Umbilical cord (tissue), 2 donors: ENCODE results near the gene ATN1. TPM values are rescaled to one million over a fixed set of nuclear protein-coding genes. Genes with fewer than 3 reads are reported as not detected.

Experiments used
- DNase-seq: peaks from one replicate; pipeline ENCODE4 v3.0.0-alpha.2; 2015; ENCODE audit warnings: low spot score
- total RNA-seq: library from RNA; depleted of rRNA; stranded (reverse); fragments of >200 nt; gene quantifications from one replicate; pipeline ENCODE4 v1.2.3, GENCODE V29; 2014; ENCODE audit warnings: low replicate concordance; ENCODE audit not compliant: insufficient read depth

The ATN1 gene
- total RNA-seq, 1 donor from 2014 or later: 7.9 TPM

DNA sequence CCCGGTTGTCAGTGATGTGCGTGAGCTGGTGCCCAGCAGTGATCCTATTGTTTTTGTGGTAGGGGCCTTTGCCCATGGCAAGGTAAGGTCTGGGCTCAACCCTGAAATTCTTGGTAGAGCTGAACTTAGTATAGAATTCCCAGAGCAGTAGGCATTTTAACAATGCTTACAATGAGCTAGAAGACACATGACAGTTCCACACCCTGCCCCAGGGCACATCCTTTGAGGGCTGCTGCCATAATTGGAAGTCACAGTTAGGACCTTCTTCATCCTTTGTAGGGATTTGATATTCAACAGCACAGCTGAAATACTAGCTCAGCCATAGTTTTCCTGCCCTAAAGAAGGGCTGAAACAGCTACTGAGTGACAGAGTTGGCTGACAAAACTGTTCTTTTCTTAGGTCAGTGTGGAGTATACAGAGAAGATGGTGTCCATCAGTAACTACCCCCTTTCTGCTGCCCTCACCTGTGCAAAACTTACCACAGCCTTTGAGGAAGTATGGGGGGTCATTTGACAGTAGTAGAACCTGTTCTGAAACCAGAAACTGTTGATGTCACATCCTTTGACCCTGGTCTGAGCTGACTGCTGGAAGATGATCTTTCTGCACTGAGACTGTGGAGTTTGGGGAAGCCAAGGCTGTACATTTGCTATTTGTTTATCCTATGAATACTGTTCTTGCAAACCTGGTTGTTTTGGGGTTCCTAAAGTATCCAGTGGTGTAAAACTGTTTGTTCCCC, 47.7 kb downstream of the ATN1 start:
- DNase-seq: no peak

DNA sequence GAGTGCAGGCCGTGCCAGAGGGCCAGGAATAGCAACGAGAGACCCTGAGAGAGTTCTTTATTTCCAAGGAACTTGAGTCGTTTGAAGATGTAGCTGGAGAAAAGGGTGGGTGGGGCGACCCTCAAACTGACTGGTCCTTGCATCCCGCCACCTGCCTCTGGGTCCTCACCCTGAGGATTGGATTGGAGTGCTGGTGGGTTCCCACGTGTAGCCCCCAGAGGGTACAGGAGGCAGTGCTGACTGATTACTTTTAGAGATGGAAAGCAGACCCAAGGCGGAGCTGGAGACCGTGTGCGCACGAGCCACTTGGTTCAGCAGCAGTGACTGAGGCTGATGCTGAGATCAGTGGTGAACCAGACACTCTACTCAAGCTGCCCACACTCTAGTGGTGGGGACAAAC, 49.9 kb downstream of the ATN1 start:
- DNase-seq: no peak

DNA sequence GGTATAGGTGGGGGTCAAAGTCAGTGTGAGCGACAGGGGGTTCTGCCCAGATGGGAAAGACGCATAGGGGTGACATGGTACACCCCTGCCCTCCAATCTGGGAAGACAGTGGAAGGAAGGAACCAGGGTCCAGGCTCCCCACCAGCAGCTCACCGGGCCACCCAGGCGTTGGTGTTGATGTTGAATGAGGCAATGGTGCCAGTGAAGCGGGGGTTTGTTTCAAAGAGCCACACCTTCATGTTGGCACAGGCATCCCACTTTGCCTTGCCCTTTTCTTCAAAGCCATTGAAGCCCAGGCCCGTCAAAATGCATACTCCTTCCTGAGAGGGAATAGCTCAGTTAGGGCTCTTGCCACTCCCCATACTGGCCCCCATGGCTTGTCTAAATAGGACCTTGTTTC, 50.4 kb downstream of the ATN1 start:
- no peak for DNase-seq

DNA sequence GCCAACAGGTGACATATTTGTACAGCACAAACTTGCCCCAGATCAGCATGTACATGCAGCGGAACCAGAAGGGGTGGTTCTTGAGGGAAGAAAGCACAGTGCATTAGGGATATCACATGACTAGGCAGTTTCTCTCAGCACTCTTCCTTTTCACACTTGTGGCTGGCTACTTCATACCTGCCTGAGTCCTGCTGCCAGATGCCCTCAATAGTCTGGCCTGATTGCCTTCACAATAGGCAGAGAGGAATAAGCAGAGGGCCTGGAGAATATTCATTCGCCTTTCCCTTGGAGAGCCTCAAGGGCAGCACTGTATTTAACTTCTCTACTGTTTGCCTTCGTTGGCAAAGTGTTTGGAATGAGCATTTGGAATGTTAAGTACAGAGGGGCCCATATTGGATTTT, 50.9 kb downstream of the ATN1 start:
- DNase-seq: no peak

DNA sequence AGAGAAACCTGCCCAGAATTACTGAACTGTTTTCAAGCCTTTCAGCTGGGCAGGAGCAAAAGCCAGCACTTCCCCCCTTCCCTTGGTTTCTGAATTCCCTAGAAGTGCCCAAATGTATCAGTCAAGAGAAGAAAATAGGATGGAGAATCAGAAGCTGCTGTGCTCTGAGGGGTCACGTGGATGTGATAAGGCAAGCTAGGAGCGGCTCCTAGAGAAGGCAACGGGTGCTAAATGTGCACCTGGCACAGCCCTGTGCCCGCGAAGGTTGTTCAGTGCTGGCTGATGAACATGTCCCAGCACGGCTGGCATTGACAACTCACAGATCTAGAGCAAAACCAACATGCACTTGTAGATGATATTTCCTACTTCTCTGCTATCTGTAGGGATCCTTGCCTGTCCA, 51.3 kb downstream of the ATN1 start:
- no peak for DNase-seq

DNA sequence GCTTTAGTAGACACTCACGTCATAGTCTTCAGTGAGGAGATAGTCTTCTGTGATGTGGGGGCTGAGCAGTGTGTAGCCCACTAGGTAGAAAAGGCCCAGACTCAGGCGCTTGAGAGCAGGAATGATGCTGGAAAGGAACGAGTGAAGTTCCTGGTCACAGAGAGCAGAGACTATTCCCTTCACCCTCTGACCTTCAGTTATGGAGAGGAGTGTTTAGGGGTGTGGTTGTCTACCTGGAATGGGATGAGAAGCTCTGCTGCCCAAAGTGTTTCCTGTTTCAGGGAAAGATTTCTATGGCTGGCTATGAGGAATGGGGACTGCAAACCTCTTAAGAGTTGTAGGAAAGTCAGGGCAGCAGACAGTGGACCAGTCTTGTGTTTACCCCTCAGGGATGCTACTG, 51.7 kb downstream of the ATN1 start:
- no peak for DNase-seq

DNA sequence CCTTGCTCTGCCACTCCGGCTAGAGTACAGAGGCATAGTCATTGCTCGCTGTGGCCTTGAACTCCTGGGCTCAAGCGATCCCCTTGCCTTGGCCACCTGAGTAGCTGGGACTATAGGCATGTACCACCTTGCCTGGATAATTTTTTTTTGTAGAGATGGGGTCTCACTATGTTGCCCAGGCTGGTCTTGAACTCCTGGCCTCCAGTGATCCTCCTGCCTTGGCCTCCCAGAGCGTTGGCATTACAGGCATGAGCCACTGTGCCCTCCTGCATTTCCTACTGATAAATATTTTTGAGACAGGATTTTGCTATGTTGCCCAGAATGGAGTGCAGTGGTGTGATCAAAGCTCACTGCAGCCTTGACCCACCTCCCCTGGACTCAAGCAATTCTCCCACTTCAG, 52.3 kb downstream of the ATN1 start:
- no peak for DNase-seq

DNA sequence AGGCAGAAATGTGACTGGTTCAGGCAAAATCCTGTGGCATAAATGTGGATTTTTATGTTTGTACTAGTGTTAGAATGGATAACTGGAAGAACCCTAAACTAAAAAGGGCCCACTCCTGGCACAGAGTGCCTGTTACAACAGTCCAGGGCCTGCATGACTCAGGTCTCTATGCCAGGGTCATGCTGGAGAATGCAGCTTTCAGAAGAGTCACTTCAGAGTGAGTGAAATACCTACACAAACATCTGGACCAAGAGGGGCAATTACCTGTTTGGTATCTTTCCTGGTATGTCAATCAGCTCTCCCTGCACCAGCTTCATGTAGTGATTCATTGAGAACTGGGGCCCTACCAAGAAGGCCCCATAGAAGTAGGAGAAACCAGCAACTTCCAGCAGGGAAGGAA, 53.0 kb downstream of the ATN1 start:
- no peak for DNase-seq

DNA sequence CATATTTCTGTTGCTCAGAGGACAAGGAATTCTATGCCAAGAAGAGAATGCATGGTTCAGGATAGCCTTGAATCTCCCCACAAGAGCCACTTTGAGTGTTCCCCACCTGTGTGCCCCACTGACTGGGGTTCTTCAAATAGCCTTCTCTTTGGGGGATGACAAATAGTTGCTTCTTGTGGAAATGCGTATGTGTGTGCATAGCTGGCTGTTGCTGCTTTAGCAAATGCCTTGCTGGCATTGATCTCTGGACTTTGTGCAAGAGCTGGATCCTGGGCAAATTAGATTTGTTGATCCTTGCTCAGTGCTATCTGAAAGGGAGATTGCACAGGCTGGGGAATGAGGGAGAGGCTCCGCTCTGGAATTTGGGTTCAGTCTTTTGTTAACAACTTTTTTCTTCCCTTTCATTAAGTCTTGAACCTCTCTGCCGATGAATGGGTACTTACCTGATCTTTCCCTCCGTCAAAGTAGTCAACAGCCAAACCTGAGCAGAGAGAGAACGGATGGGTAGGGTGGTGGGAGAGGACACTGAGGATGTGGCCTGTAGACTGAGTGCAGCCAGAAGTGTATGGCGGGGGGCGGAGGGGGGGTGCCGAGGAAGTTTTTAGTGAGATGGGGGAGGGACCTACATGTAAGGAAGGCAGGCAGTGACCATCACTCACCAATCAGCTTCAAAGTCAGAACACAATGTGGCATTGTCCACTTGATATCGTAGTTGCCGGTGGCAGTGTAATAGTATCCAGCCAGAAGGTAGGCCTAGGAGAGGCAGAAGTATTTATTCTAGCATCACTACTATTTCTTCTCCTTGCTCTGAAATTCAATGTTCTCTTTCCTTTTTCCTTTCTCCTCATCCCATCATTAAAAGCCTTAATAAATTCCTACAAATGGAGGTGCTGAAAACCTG, 53.6 kb downstream of the ATN1 start:
- DNase-seq: no peak

DNA sequence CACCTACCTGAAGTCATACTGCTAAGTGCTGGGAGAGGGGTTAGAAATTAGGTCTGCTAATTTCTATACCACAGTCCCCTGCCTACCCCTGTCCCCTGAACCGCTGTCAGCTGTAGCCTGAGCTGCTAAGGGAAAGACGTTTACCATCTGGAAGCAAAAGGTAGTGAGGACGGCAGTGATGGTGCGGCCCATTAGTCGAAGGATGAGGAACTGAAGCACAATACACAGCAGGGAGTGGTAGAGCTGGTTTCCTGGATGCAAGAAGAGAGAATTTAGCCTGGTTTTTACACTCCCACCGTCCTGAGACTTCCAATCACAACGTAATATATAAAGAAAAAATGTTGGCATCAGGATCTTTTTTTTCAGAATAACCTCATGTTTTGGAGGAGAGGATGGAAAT, 54.8 kb downstream of the ATN1 start:
- DNase-seq: no peak

DNA sequence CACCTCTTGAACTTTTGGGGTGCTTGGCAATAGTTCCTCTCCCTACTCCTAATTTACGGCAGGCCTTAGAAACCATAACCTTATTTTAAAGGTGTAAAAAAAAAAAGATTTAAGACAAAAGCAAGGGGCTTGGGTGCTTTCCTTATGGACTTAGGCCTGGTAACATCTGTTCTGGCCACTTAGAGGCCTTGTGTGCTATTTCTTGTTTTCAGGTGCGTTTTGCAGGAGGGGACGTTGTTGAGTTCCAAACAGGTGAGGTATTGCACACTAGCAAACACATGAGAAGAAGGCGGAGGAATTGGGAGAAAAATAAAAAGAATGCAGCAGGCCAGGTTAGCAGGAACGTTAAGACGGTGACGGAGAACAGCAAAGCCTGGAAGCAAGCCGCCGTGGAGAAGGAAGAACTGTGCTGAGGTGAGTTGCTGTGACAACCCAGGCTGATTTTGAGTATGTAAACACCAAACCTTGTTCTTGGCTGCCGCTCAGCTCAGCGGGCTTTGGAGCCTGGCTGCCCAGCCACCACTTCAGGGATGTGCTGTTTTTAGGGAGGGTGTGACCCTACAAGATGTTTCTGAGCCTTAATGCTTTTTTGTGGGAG, 60.3 kb downstream of the ATN1 start:
- peak; percentile 67 for DNase-seq

Other genes with a start within 250 kb of the ATN1 start
- 16.4 TPM for gene ZNF384, start 238.6 kb upstream of the ATN1 start, total RNA-seq
- not detected for gene PIANP, start 227.1 kb upstream of the ATN1 start, total RNA-seq
- 40.4 TPM for gene COPS7A, start 203.9 kb upstream of the ATN1 start, total RNA-seq
- 36.6 TPM for gene MLF2, start 174.8 kb upstream of the ATN1 start, total RNA-seq
- gene PTMS, start 161.6 kb upstream of the ATN1 start, total RNA-seq: 13.0 TPM
- 1.7 TPM for gene LAG3, start 155.4 kb upstream of the ATN1 start, total RNA-seq
- gene CD4, start 138.4 kb upstream of the ATN1 start, total RNA-seq: 10.4 TPM
- 1.9 TPM for gene GPR162, start 106.1 kb upstream of the ATN1 start, total RNA-seq
- gene P3H3, start 99.6 kb upstream of the ATN1 start, total RNA-seq: 74.6 TPM
- gene GNB3, start 87.0 kb upstream of the ATN1 start, total RNA-seq: 2.4 TPM
- gene CDCA3, start 76.7 kb upstream of the ATN1 start, total RNA-seq: 11.1 TPM
- gene USP5, start 75.8 kb upstream of the ATN1 start, total RNA-seq: 50.6 TPM
- gene TPI1, start 60.4 kb upstream of the ATN1 start, total RNA-seq: 743 TPM
- gene SPSB2, start 54.7 kb upstream of the ATN1 start, total RNA-seq: 7.0 TPM
- gene LRRC23, start 23.1 kb upstream of the ATN1 start, total RNA-seq: 8.4 TPM
- 19.7 TPM for gene ENO2, start 13.4 kb upstream of the ATN1 start, total RNA-seq
- gene RNU7-1, start 15.9 kb downstream of the ATN1 start, total RNA-seq: not detected
- 228 TPM for gene C12orf57, start 16.1 kb downstream of the ATN1 start, total RNA-seq
- gene PTPN6, start 23.4 kb downstream of the ATN1 start, total RNA-seq: 18.3 TPM
- 147 TPM for gene PHB2, start 42.7 kb downstream of the ATN1 start, total RNA-seq
- gene EMG1, start 43.0 kb downstream of the ATN1 start, total RNA-seq: 17.6 TPM
- 4.8 TPM for gene LPCAT3, start 90.5 kb downstream of the ATN1 start, total RNA-seq
- 201 TPM for gene C1S, start 132.8 kb downstream of the ATN1 start, total RNA-seq
- gene C1R, start 164.5 kb downstream of the ATN1 start, total RNA-seq: 141 TPM
- 56.3 TPM for gene C1RL, start 181.3 kb downstream of the ATN1 start, total RNA-seq
- gene RBP5, start 200.9 kb downstream of the ATN1 start, total RNA-seq: 3.9 TPM
- gene CLSTN3, start 202.4 kb downstream of the ATN1 start, total RNA-seq: 15.4 TPM